Right kidney (tissue), 1 donor: ENCODE measurements around the gene PDCD1LG2.

Experiments used
- DNase-seq: peaks from one replicate; pipeline ENCODE4 v3.0.0-alpha.2; 2016

The PDCD1LG2 gene

GRCh38 chr9:5611321-5612184 lies 101.2 kb downstream of the PDCD1LG2 start:
- no peak for DNase-seq

DNA sequence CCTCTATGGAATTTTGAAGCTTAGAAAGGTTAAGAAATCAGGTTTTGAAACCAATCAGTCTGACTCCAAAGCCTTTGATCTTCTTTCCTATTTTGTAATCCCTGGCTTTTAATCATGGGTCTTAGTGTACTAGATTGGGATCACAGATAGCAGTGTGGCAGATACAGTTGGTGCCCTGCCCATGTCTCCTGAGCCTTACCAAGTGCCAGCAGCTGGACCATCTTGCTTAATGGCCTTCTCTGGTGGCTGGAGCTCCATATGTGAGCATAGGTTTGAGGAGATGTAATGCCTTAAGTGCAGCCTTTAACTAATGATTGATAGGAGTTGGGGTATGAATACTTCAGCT lies 101.8 kb downstream of the PDCD1LG2 start:
- no peak for DNase-seq

DNA sequence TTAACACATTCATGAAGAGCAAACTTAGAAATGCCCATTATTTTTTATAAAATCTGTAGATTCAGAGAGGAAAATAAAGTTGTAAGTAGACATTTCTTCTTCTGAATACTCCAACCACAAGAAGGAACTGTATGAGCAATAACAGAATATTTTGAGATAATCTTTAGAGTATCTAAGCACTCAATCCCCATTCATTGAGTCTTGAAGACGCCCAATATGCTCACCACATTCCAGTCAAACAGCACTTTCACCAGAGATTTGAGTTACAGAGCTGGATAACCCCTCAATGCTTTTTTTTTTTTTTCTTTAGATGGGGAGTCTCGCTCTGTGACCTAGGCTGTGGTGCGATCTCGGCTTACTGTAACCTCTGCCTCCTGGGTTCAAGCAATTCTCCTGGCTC lies 103.9 kb downstream of the PDCD1LG2 start:
- DNase-seq: no peak

DNA sequence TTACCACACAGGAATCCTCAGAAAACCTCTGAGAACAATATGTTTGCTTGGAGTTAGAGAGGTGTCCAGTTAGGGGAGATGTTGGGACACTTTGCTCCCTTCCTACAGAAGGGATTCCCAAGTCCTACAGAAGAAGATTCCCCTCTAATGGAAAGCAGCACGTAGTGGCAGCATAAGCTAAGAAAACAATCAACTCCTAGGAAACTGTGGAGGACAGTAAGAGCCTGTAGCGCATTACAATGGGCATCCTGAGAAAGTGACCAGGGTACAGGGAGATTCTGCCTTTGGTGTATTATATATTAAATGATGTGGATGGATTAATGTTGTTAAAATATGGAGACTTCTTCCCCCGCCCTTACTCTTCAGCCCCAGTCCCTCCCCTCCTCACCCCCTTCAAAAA lies 104.7 kb downstream of the PDCD1LG2 start:
- no peak for DNase-seq

DNA sequence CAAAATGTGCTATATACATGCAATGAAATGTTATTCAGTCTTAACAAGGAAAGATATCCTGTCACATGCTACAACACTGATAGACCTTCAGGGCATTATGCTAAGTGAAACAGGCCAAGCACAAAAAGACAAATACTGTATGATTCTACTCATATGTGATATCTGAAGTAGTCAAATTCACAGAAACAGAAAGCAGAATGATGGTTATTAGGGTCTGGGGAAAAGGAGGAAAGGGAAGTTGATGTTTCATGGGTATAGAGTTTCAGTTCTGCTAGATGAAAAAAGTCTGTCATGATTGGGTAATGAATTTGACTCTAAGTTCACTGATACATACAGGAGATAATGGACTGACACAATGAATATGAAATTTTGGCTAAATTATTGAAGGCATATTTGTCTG lies 107.4 kb downstream of the PDCD1LG2 start:
- no peak for DNase-seq

DNA sequence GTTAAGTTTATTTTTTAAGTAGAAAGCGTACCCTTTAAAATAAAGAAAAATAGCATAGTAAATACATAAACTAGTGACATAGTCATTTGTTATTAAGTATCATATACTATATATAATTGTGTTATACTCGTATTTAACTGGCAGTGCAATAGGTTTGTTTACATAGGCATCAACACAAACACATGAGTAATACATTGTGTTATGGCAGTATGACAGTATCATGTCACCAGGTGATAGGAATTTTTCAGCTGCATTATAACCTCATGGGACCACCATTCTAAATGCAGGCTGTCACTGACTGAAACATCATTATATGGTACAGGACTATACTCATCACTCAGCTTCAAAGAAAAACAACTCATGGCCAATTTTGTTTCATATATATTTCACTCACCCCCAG lies 110.2 kb downstream of the PDCD1LG2 start:
- no peak for DNase-seq
